DND-41 (cell line): Measurements from ENCODE around the gene B3GLCT.

Source experiments
- ATAC-seq: fragments of 200-7000 bp; cut with Tn5 transposase; 3 replicates; pipeline ENCODE4 v1.9.1; 2021; ENCODE audit warnings: low read depth; ENCODE audit not compliant: insufficient read depth
- DNase-seq: peaks from one replicate; pipeline ENCODE4 v3.0.0-alpha.2; 2020
- H2AFZ ChIP-seq: 2 replicates; pipeline ENCODE4 v1.6.0; 2012; ENCODE audit warnings: low read depth, low read length
- H3K27ac ChIP-seq: 2 replicates; pipeline ENCODE4 v1.5.1; 2012; ENCODE audit warnings: low read length, inconsistent platforms
- H3K27me3 ChIP-seq: fragments of 200-600 bp; sonication (generic); 2 replicates; pipeline ENCODE4 v1.6.0; 2012; ENCODE audit warnings: low read length, mild to moderate bottlenecking, inconsistent platforms; ENCODE audit not compliant: insufficient read depth, poor library complexity
- H3K36me3 ChIP-seq: 2 replicates; pipeline ENCODE4 v1.5.1; 2012; ENCODE audit warnings: low read length, inconsistent platforms; ENCODE audit not compliant: insufficient read depth
- H3K4me1 ChIP-seq: 2 replicates; pipeline ENCODE4 v1.5.1; 2012; ENCODE audit warnings: mild to moderate bottlenecking, low read length; ENCODE audit not compliant: insufficient read depth
- H3K4me2 ChIP-seq: 2 replicates; pipeline ENCODE4 v1.6.0; 2012; ENCODE audit warnings: mild to moderate bottlenecking, moderate library complexity, low read length, inconsistent platforms; ENCODE audit not compliant: insufficient read depth
- H3K4me3 ChIP-seq, 2 experiments: fragments of 200-600 bp in 1 of 2; shearing (Covaris generic) in 1 of 2; 2 replicates each; pipeline ENCODE4 v1.5.1; 2012 to 2016; ENCODE audit warnings: inconsistent platforms in 2 of 2, low read length in 2 of 2, mild to moderate bottlenecking in 2 of 2, low read depth in 1 of 2, moderate library complexity in 1 of 2
- H3K79me2 ChIP-seq: 2 replicates; pipeline ENCODE4 v1.6.0; 2012; ENCODE audit warnings: low read length, inconsistent platforms; ENCODE audit not compliant: insufficient read depth
- H3K9ac ChIP-seq: 2 replicates; pipeline ENCODE4 v1.6.0; 2012; ENCODE audit warnings: low read depth, mild to moderate bottlenecking, inconsistent platforms, low read length, moderate library complexity
- H3K9me3 ChIP-seq: 2 replicates; pipeline ENCODE4 v1.5.1; 2012; ENCODE audit warnings: low read length, moderate library complexity, mild to moderate bottlenecking, inconsistent platforms; ENCODE audit not compliant: insufficient read depth, severe bottlenecking
- H4K20me1 ChIP-seq: 2 replicates; pipeline ENCODE4 v1.6.0; 2012; ENCODE audit warnings: low read length; ENCODE audit not compliant: insufficient read depth
- EZH2 ChIP-seq: IDR thresholded peaks from 3 replicates; pipeline ENCODE4 v1.6.1; 2012; ENCODE audit warnings: borderline replicate concordance, low read depth, mild to moderate bottlenecking, moderate library complexity, low read length, inconsistent platforms; ENCODE audit not compliant: severe bottlenecking
- TF ChIP-seq, protein P1 (sequence below): IDR thresholded peaks from 2 replicates; pipeline ENCODE4 v1.5.1; 2012; ENCODE audit warnings: borderline replicate concordance, low read length, moderate library complexity, mild to moderate bottlenecking; ENCODE audit not compliant: poor library complexity, severe bottlenecking; ENCODE audit errors: extremely low read depth

B3GLCT gene

GRCh38 chr13:31330236-31330635 lies 130.5 kb downstream of the B3GLCT start:
- Histone ChIP-seq H3K36me3 (peaks cover 11% of the 10 kb centered on the region; the same call in 1 of the 2 replicates), H3K4me2 (no peak overlapping the region), H3K4me1 (no peaks in the 10 kb centered on the region), H4K20me1 (no peaks in the 10 kb centered on the region), H3K9me3 (no peaks in the 10 kb centered on the region), H3K27me3 (no peaks in the 10 kb centered on the region), H3K9ac (no peak overlapping the region), H2AFZ (no peak overlapping the region), H3K27ac (no peak overlapping the region), H3K4me3 (no peak overlapping the region), H3K79me2 (no peaks in the 10 kb centered on the region)
- no peak for DNase-seq
- no peak for ATAC-seq
- TF ChIP-seq, protein P1, sequence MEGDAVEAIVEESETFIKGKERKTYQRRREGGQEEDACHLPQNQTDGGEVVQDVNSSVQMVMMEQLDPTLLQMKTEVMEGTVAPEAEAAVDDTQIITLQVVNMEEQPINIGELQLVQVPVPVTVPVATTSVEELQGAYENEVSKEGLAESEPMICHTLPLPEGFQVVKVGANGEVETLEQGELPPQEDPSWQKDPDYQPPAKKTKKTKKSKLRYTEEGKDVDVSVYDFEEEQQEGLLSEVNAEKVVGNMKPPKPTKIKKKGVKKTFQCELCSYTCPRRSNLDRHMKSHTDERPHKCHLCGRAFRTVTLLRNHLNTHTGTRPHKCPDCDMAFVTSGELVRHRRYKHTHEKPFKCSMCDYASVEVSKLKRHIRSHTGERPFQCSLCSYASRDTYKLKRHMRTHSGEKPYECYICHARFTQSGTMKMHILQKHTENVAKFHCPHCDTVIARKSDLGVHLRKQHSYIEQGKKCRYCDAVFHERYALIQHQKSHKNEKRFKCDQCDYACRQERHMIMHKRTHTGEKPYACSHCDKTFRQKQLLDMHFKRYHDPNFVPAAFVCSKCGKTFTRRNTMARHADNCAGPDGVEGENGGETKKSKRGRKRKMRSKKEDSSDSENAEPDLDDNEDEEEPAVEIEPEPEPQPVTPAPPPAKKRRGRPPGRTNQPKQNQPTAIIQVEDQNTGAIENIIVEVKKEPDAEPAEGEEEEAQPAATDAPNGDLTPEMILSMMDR, result no peak
- TF ChIP-seq EZH2, result no peak

- Histone ChIP-seq H3K4me1 (no peaks in the 10 kb centered on the region), H4K20me1 (no peaks in the 10 kb centered on the region), H3K4me2 (no peak overlapping the region), H3K27me3 (no peaks in the 10 kb centered on the region), H3K9ac (no peak overlapping the region), H3K27ac (no peak overlapping the region), H3K36me3 (peaks cover 11% of the 10 kb centered on the region; the same call in 1 of the 2 replicates), H2AFZ (no peak overlapping the region), H3K9me3 (no peaks in the 10 kb centered on the region), H3K4me3 (no peak overlapping the region), H3K79me2 (no peaks in the 10 kb centered on the region)
- DNase-seq (no peak), ATAC-seq (no peak)
- no peak for TF ChIP-seq EZH2
- TF ChIP-seq, protein P1, result no peak
These were observed 131.3 kb downstream of the B3GLCT start for GRCh38 chr13:31331068-31331467.

GRCh38 chr13:31334547-31334946 lies 134.8 kb downstream of the B3GLCT start:
- Histone ChIP-seq H4K20me1 (no peaks in the 10 kb centered on the region), H3K4me3 (no peak overlapping the region), H3K79me2 (no peaks in the 10 kb centered on the region), H3K9ac (no peak overlapping the region), H3K4me2 (no peak overlapping the region), H2AFZ (no peak overlapping the region), H3K4me1 (no peaks in the 10 kb centered on the region), H3K27me3 (no peaks in the 10 kb centered on the region), H3K36me3 (peaks cover 6% of the 10 kb centered on the region; the same call in 1 of the 2 replicates), H3K27ac (no peak overlapping the region), H3K9me3 (no peaks in the 10 kb centered on the region)
- no peak for DNase-seq
- TF ChIP-seq, protein P1, result no peak
- no peak for TF ChIP-seq EZH2
- 0 out of 3 replicates have a peak, but pooled peaks have one; percentile 24 for ATAC-seq
